GM12874 (cell line): Measurements from ENCODE around the gene TGFB2.

Experiments used
- CTCF ChIP-seq: IDR thresholded peaks from 2 replicates; pipeline ENCODE4 v1.5.1; 2011; ENCODE audit warnings: low read depth, mild to moderate bottlenecking, control low read depth, low read length, moderate library complexity; ENCODE audit not compliant: insufficient read depth

Gene TGFB2

GRCh38 chr1:218364028-218364710 lies 19.0 kb downstream of the TGFB2 start:
- TF ChIP-seq CTCF, result no peak

- no peak for TF ChIP-seq CTCF
These were observed 20.3 kb downstream of the TGFB2 start for GRCh38 chr1:218365226-218365999.

- TF ChIP-seq CTCF, result no peak
These were observed 21.4 kb downstream of the TGFB2 start for GRCh38 chr1:218366322-218367052.

GRCh38 chr1:218367118-218367517 lies 22.0 kb downstream of the TGFB2 start:
- no peak for TF ChIP-seq CTCF

- no peak for TF ChIP-seq CTCF
These were observed 23.6 kb downstream of the TGFB2 start for GRCh38 chr1:218368686-218369085.

GRCh38 chr1:218369688-218370511 lies 24.8 kb downstream of the TGFB2 start:
- TF ChIP-seq CTCF, result no peak
